ENCODE data around the gene ARHGEF12. TPM values are rescaled to one million over a fixed set of nuclear protein-coding genes. Genes with fewer than 3 reads are reported as not detected.

ARHGEF12 gene
- total and polyA plus RNA-seq, 5 donors from 2014 or later, result 3.2 to 29.7 (median 6.3) TPM

GRCh38 chr11:120420572-120420971, 84.4 kb downstream of the ARHGEF12 start:
- no peak overlapping the region for H3K27ac ChIP-seq (ENCODE audit: insufficient read depth, low read length, poor library complexity, severe bottlenecking)
- ATAC-seq (ENCODE audit: low read depth in 2 of 2) (no peak), DNase-seq (no peak)
- Mint-ChIP-seq H3K27me3 (no peaks in the 10 kb centered on the region), H3K4me3 (no peak overlapping the region), H3K4me1 (peaks cover 0 to 14% (median 12%) of the 10 kb centered on the region in 4 donors), H3K9me3 (peaks cover 0 to 2% (median 0%) of the 10 kb centered on the region in 7 donors), H3K27ac (no peak overlapping the region), H3K36me3 (no peaks in the 10 kb centered on the region)
- H3K36me3 ChIP-seq (ENCODE audit: control insufficient read depth, insufficient read depth, low read length), result no peaks in the 10 kb centered on the region
- no peak overlapping the region for H3K4me3 ChIP-seq (ENCODE audit: low read depth, low read length)
- H3K4me1 ChIP-seq (ENCODE audit: control insufficient read depth, insufficient read depth, low read length, poor library complexity, severe bottlenecking), result peaks cover 9% of the 10 kb centered on the region
- H3K9me3 ChIP-seq (ENCODE audit: control insufficient read depth in 2 of 2, low read length in 2 of 2), result no peaks in the 10 kb centered on the region
- H3K27me3 ChIP-seq (ENCODE audit: control insufficient read depth, insufficient read depth, low read length), result no peaks in the 10 kb centered on the region

- H3K27me3 ChIP-seq (ENCODE audit: control insufficient read depth, insufficient read depth, low read length), result no peaks in the 10 kb centered on the region
- no peak overlapping the region for H3K27ac ChIP-seq (ENCODE audit: insufficient read depth, low read length, poor library complexity, severe bottlenecking)
- peaks cover 0 to 14% (median 10%) of the 10 kb centered on the region in 4 donors for H3K4me1 Mint-ChIP-seq
- H3K9me3 ChIP-seq (ENCODE audit: control insufficient read depth in 2 of 2, low read length in 2 of 2), result no peaks in the 10 kb centered on the region
- peaks cover 0 to 2% (median 0%) of the 10 kb centered on the region in 7 donors for H3K9me3 Mint-ChIP-seq
- peaks cover 3% of the 10 kb centered on the region for H3K36me3 Mint-ChIP-seq
- no peaks in the 10 kb centered on the region for H3K36me3 ChIP-seq (ENCODE audit: control insufficient read depth, insufficient read depth, low read length)
- no peaks in the 10 kb centered on the region for H3K27me3 Mint-ChIP-seq
- H3K27ac Mint-ChIP-seq, result peak overlapping the region in 2 of 3 donors; percentile 15 to 40
- H3K4me3 ChIP-seq (ENCODE audit: low read depth, low read length), result peak overlapping the region; percentile 51
- no peak for ATAC-seq (ENCODE audit: low read depth in 2 of 2)
- peaks cover 9% of the 10 kb centered on the region for H3K4me1 ChIP-seq (ENCODE audit: control insufficient read depth, insufficient read depth, low read length, poor library complexity, severe bottlenecking)
- H3K4me3 Mint-ChIP-seq, result peak overlapping the region in 3 of 4 donors; percentile 47 to 54 (median 52)
- peak in 1 of 3 donors; percentile 22 for DNase-seq
Measured at GRCh38 chr11:120424185-120424969, 88.2 kb downstream of the ARHGEF12 start.

- no peaks in the 10 kb centered on the region for H3K27me3 Mint-ChIP-seq
- H3K27ac ChIP-seq (ENCODE audit: insufficient read depth, low read length, poor library complexity, severe bottlenecking), result no peak overlapping the region
- H3K4me1 ChIP-seq (ENCODE audit: control insufficient read depth, insufficient read depth, low read length, poor library complexity, severe bottlenecking), result peaks cover 9% of the 10 kb centered on the region
- no peak for ATAC-seq (ENCODE audit: low read depth in 2 of 2)
- H3K36me3 Mint-ChIP-seq, result peaks cover 3% of the 10 kb centered on the region
- H3K36me3 ChIP-seq (ENCODE audit: control insufficient read depth, insufficient read depth, low read length), result no peaks in the 10 kb centered on the region
- peak overlapping the region in 1 of 4 donors; percentile 52 for H3K4me3 Mint-ChIP-seq
- H3K4me1 Mint-ChIP-seq, result peaks cover 0 to 14% (median 10%) of the 10 kb centered on the region in 4 donors
- DNase-seq, result no peak
- H3K4me3 ChIP-seq (ENCODE audit: low read depth, low read length), result no peak overlapping the region
- no peaks in the 10 kb centered on the region for H3K27me3 ChIP-seq (ENCODE audit: control insufficient read depth, insufficient read depth, low read length)
- H3K9me3 ChIP-seq (ENCODE audit: control insufficient read depth in 2 of 2, low read length in 2 of 2), result no peaks in the 10 kb centered on the region
- H3K9me3 Mint-ChIP-seq, result peaks cover 0 to 2% (median 0%) of the 10 kb centered on the region in 7 donors
- peak overlapping the region in 2 of 3 donors; percentile 15 to 40 for H3K27ac Mint-ChIP-seq
Measured at GRCh38 chr11:120424970-120425332, 88.7 kb downstream of the ARHGEF12 start.

GRCh38 chr11:120425527-120425926, 89.3 kb downstream of the ARHGEF12 start:
- peaks cover 9% of the 10 kb centered on the region for H3K4me1 ChIP-seq (ENCODE audit: control insufficient read depth, insufficient read depth, low read length, poor library complexity, severe bottlenecking)
- H3K27me3 Mint-ChIP-seq, result no peaks in the 10 kb centered on the region
- no peaks in the 10 kb centered on the region for H3K9me3 ChIP-seq (ENCODE audit: control insufficient read depth in 2 of 2, low read length in 2 of 2)
- H3K36me3 ChIP-seq (ENCODE audit: control insufficient read depth, insufficient read depth, low read length), result no peaks in the 10 kb centered on the region
- ATAC-seq (ENCODE audit: low read depth in 2 of 2) (no peak), DNase-seq (no peak)
- H3K36me3 Mint-ChIP-seq, result peaks cover 3% of the 10 kb centered on the region
- H3K9me3 Mint-ChIP-seq, result peaks cover 0 to 2% (median 0%) of the 10 kb centered on the region in 7 donors
- H3K4me3 Mint-ChIP-seq, result no peak overlapping the region
- H3K27ac Mint-ChIP-seq, result peak overlapping the region in 1 of 3 donors; percentile 40
- H3K4me3 ChIP-seq (ENCODE audit: low read depth, low read length), result no peak overlapping the region
- H3K27ac ChIP-seq (ENCODE audit: insufficient read depth, low read length, poor library complexity, severe bottlenecking), result no peak overlapping the region
- no peaks in the 10 kb centered on the region for H3K27me3 ChIP-seq (ENCODE audit: control insufficient read depth, insufficient read depth, low read length)
- peaks cover 0 to 14% (median 10%) of the 10 kb centered on the region in 4 donors for H3K4me1 Mint-ChIP-seq

- H3K36me3 Mint-ChIP-seq, result peaks cover 8% of the 10 kb centered on the region
- no peaks in the 10 kb centered on the region for H3K9me3 ChIP-seq (ENCODE audit: control insufficient read depth in 2 of 2, low read length in 2 of 2)
- no peak for DNase-seq
Measured at GRCh38 chr11:120430146-120430545, 93.9 kb downstream of the ARHGEF12 start.

GRCh38 chr11:120431633-120432032, 95.4 kb downstream of the ARHGEF12 start:
- Mint-ChIP-seq H3K36me3 (peaks cover 8% of the 10 kb centered on the region), H3K27ac (peak overlapping the region in 1 of 3 donors; percentile 13), H3K4me3 (no peak overlapping the region), H3K9me3 (no peaks in the 10 kb centered on the region), H3K4me1 (peaks cover 6 to 17% (median 15%) of the 10 kb centered on the region in 4 donors), H3K27me3 (no peaks in the 10 kb centered on the region)
- Histone ChIP-seq H3K36me3 (ENCODE audit: control insufficient read depth, insufficient read depth, low read length) (peaks cover 2% of the 10 kb centered on the region), H3K9me3 (ENCODE audit: control insufficient read depth in 2 of 2, low read length in 2 of 2) (no peaks in the 10 kb centered on the region), H3K27ac (ENCODE audit: insufficient read depth, low read length, poor library complexity, severe bottlenecking) (no peak overlapping the region), H3K4me3 (ENCODE audit: low read depth, low read length) (no peak overlapping the region), H3K27me3 (ENCODE audit: control insufficient read depth, insufficient read depth, low read length) (no peaks in the 10 kb centered on the region), H3K4me1 (ENCODE audit: control insufficient read depth, insufficient read depth, low read length, poor library complexity, severe bottlenecking) (no peaks in the 10 kb centered on the region)
- ATAC-seq (ENCODE audit: low read depth in 2 of 2), result peak; percentile 48 to 70
- peak in 2 of 3 donors; percentile 7 to 24 for DNase-seq

More at GRCh38 chr11:120430146-120430545, 93.9 kb downstream of the ARHGEF12 start:
- Mint-ChIP-seq H3K27me3 (no peaks in the 10 kb centered on the region), H3K9me3 (no peaks in the 10 kb centered on the region), H3K27ac (no peak overlapping the region), H3K4me1 (peaks cover 6 to 20% (median 15%) of the 10 kb centered on the region in 4 donors), H3K4me3 (no peak overlapping the region)
- no peak for ATAC-seq (ENCODE audit: low read depth in 2 of 2)
- Histone ChIP-seq H3K4me1 (ENCODE audit: control insufficient read depth, insufficient read depth, low read length, poor library complexity, severe bottlenecking) (peaks cover 1% of the 10 kb centered on the region), H3K36me3 (ENCODE audit: control insufficient read depth, insufficient read depth, low read length) (peaks cover 2% of the 10 kb centered on the region), H3K4me3 (ENCODE audit: low read depth, low read length) (no peak overlapping the region), H3K27me3 (ENCODE audit: control insufficient read depth, insufficient read depth, low read length) (no peaks in the 10 kb centered on the region), H3K27ac (ENCODE audit: insufficient read depth, low read length, poor library complexity, severe bottlenecking) (no peak overlapping the region)

- Histone ChIP-seq H3K9me3 (ENCODE audit: control insufficient read depth in 2 of 2, low read length in 2 of 2) (no peaks in the 10 kb centered on the region), H3K36me3 (ENCODE audit: control insufficient read depth, insufficient read depth, low read length) (peaks cover 2% of the 10 kb centered on the region), H3K27ac (ENCODE audit: insufficient read depth, low read length, poor library complexity, severe bottlenecking) (no peak overlapping the region), H3K4me1 (ENCODE audit: control insufficient read depth, insufficient read depth, low read length, poor library complexity, severe bottlenecking) (no peaks in the 10 kb centered on the region), H3K27me3 (ENCODE audit: control insufficient read depth, insufficient read depth, low read length) (no peaks in the 10 kb centered on the region), H3K4me3 (ENCODE audit: low read depth, low read length) (no peak overlapping the region)
- DNase-seq (peak in 1 of 3 donors; percentile 18), ATAC-seq (ENCODE audit: low read depth in 2 of 2) (peak in 1 of 2 donors; percentile 53)
- H3K4me3 Mint-ChIP-seq, result no peak overlapping the region
- H3K4me1 Mint-ChIP-seq, result peaks cover 6 to 17% (median 15%) of the 10 kb centered on the region in 4 donors
- H3K36me3 Mint-ChIP-seq, result peaks cover 8% of the 10 kb centered on the region
- no peaks in the 10 kb centered on the region for H3K27me3 Mint-ChIP-seq
- H3K27ac Mint-ChIP-seq, result peak overlapping the region in 1 of 3 donors; percentile 13
- no peaks in the 10 kb centered on the region for H3K9me3 Mint-ChIP-seq
Measured at GRCh38 chr11:120432056-120433018, 96.1 kb downstream of the ARHGEF12 start.

All from CD4-positive, CD25-positive, alpha-beta regulatory T cell (primary cell).